GM21717 (cell line): ENCODE results near the gene FREM1.
"Not testable (repeated sequence)": the region's sequence is repeated elsewhere in the genome, so short reads cannot be mapped to it uniquely, and the experiment has no call there.

Experiments used
- ATAC-seq: cut with Tn5 transposase; IDR thresholded peaks from one replicate; pipeline ENCODE4 v1.9.1; 2021; ENCODE audit warnings: mild to moderate bottlenecking, moderate library complexity; ENCODE audit not compliant: unreplicated experiment

FREM1 gene, protein sequence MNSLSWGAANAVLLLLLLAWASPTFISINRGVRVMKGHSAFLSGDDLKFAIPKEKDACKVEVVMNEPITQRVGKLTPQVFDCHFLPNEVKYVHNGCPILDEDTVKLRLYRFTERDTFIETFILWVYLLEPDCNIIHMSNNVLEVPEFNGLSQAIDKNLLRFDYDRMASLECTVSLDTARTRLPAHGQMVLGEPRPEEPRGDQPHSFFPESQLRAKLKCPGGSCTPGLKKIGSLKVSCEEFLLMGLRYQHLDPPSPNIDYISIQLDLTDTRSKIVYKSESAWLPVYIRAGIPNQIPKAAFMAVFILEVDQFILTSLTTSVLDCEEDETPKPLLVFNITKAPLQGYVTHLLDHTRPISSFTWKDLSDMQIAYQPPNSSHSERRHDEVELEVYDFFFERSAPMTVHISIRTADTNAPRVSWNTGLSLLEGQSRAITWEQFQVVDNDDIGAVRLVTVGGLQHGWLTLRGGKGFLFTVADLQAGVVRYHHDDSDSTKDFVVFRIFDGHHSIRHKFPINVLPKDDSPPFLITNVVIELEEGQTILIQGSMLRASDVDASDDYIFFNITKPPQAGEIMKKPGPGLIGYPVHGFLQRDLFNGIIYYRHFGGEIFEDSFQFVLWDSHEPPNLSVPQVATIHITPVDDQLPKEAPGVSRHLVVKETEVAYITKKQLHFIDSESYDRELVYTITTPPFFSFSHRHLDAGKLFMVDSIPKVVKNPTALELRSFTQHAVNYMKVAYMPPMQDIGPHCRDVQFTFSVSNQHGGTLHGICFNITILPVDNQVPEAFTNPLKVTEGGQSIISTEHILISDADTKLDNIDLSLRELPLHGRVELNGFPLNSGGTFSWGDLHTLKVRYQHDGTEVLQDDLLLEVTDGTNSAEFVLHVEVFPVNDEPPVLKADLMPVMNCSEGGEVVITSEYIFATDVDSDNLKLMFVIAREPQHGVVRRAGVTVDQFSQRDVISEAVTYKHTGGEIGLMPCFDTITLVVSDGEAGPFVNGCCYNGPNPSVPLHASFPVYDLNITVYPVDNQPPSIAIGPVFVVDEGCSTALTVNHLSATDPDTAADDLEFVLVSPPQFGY (N-terminal part only)

GRCh38 chr9:14909961-14910805 is at the start of gene FREM1:
FREM1 (minus strand) TSS chr9:14910428; CDS start chr9:14868977, 41,451 bp downstream.
- ATAC-seq = no peak

GRCh38 chr9:14958989-14959388 is 48.8 kb upstream of the FREM1 start:
- ATAC-seq = no peak

DNA sequence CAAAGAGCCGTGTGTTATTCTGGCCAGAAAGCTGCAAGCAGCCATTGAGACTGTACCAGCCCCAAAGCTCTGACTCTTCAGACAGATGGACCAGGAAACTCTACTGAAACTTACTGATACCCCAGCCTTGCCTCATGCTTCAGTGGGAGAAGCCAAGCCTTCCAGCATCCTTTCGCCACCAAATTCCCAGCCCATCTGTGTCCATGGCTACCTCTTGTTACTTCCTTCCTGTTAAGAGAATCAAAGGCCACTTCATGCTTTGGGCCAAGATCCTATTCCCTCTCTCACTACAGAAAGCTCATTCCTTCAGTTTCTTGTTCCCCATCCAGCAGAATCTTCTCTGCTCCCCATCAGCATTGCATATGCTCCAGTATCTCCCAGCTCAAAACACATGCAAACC is 46.9 kb upstream of the FREM1 start:
- no peak for ATAC-seq

DNA sequence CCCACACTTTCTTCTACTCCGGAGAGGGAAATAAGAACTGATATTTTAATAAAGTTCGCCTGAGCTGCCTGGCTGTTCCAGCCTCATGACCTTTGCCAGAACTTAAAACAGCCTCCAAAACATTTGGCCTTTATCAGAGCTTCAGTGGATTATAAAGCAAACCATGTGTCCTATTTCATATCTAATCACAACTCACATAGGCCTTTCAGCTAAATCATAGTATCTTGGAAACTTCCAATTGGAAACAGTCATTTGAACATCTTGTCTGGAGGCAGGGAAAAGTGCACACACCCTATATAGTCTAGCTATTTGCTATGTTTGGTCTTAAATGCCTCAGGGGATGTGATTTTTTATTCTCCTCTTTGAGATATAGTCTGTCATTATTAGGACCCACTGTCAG is 46.0 kb upstream of the FREM1 start:
- ATAC-seq = no peak

GRCh38 chr9:14945351-14945750 is 35.1 kb upstream of the FREM1 start:
- ATAC-seq = no peak

GRCh38 chr9:14941501-14942405 is 31.5 kb upstream of the FREM1 start:
- no peak for ATAC-seq

- no peak for ATAC-seq
Measured at GRCh38 chr9:14939378-14939777, 29.1 kb upstream of the FREM1 start.

GRCh38 chr9:14937216-14937615 is 27.0 kb upstream of the FREM1 start:
- ATAC-seq = no peak

- no peak for ATAC-seq
Measured at GRCh38 chr9:14936491-14936890, 26.3 kb upstream of the FREM1 start.

DNA sequence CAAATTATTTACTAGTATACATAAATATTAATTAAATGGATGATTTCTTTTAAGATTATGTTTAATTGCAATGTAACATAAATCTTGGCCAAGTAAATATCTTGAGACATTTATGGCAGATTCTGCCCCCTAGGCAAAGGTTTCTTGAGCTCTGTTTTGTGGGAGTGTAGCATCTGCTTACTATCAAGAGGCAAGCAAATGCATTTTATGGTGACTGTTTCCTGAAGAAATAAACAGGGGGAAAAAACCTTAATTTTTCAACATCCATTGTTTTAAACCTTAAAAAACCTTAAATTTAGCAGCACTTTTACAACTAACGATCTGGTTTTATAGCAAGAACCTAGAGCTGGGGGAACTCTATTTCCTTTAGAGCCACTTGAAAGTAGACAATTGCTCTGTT is 25.7 kb upstream of the FREM1 start:
- ATAC-seq = no peak

DNA sequence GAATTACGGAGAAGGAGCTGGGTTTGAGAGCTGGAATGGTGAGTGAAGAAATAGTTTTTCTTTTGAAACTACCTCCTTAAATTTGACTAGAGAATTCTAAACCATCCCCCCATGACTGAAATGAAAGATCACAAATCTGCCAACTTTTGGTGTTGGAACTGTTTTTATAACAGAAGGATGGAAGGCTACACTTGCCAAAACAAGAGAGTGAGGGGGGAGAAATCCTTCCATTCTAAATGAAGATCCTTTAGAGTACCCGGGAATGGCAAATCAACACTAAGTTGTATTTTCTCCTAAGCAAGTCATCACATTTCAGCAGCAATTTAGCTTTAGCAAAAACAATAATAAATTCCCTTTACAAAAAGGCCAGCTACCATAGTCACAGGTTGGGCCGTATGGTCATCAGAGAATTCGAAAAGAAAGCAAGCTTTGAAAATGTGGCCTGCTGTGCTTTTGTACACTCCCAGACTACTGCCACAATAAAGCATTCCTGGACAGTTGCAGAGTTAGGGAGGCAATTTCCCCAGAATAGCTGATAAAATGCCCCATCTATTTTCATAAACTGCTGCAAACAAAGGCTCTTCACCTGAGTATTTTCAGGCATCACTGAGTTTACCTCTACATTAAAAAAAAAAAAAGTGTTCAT is 25.0 kb upstream of the FREM1 start:
- ATAC-seq = no peak

GRCh38 chr9:14932641-14933040 is 22.4 kb upstream of the FREM1 start:
- ATAC-seq = no peak

GRCh38 chr9:14932231-14932630 is 22.0 kb upstream of the FREM1 start:
- ATAC-seq = no peak

- ATAC-seq = no peak
Measured at GRCh38 chr9:14926941-14927624, 16.9 kb upstream of the FREM1 start.

GRCh38 chr9:14924230-14925219 is 14.3 kb upstream of the FREM1 start:
- no peak for ATAC-seq

DNA sequence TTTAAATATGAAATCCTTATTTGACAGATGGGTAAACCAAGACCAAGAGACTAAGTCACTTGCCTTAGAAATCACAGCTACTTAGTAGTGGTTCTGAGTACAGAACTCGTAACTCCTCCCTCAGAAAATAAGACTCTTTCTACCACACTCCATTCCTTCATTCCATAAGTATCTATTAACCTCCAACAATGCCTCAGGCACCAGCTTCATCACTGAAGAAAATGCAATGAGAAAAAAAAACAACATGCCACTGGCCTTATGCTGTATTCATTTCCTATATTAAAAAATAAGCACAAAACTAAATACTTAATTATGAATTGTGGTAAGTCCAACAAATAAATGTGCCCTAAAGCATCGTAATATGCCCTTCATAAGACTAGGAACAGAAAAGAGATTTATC is 13.5 kb upstream of the FREM1 start:
- no peak for ATAC-seq

DNA sequence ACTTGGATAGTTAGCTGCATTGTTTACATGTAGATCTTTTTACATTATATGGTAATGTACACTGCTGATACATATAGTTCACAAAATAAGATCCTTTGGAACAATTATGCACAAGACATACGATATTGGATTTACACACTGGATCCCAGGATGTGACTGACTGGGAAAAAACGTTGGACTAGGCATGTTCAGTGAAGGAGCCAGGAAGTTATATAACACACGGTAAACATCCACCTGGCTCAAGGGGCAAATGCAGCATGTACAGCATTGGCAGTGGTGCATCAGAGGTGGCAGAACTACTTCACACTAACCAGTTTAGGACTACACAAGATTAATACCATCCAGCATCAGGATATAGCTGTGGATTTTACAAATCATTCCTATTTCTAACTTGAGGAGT is 10.6 kb upstream of the FREM1 start:
- not testable (repeated sequence) for ATAC-seq
